HepG2 (cell line): Measurements from ENCODE around the gene BBC3. TPM values are rescaled to one million over a fixed set of nuclear protein-coding genes. Genes with fewer than 3 reads are reported as not detected.

Experiments used
- ARID3A ChIP-seq: IDR thresholded peaks from 2 replicates; pipeline ENCODE4 v1.6.1; 2012; ENCODE audit warnings: low read depth, low read length, improper control_type of control experiment
- HNRNPLL ChIP-seq: fragments of 200-400 bp; formaldehyde crosslinking; IDR thresholded peaks from 2 replicates; pipeline ENCODE4 v1.6.1; 2017; ENCODE audit warnings: mild to moderate bottlenecking, low read depth, low read length; ENCODE audit not compliant: poor library complexity, severe bottlenecking
- IRF9 ChIP-seq: sonication (generic); formaldehyde crosslinking; IDR thresholded peaks from 2 replicates; pipeline ENCODE4 v1.8.0; 2022; ENCODE audit warnings: missing genetic modification reagents, mild to moderate bottlenecking, borderline replicate concordance
- MEIS2 ChIP-seq: sonication (generic); formaldehyde crosslinking; IDR thresholded peaks from 2 replicates; pipeline ENCODE4 v1.9.0; 2021; ENCODE audit warnings: mild to moderate bottlenecking, missing genetic modification reagents
- MTF2 ChIP-seq: sonication (generic); formaldehyde crosslinking; IDR thresholded peaks from 2 replicates; pipeline ENCODE4 v1.5.0; 2020; ENCODE audit warnings: missing genetic modification reagents, borderline replicate concordance
- TOE1 ChIP-seq: sonication (generic); formaldehyde crosslinking; IDR thresholded peaks from 2 replicates; pipeline ENCODE4 v1.4.0; 2020; ENCODE audit warnings: mild to moderate bottlenecking, missing genetic modification reagents
- ZNF101 ChIP-seq: sonication (generic); formaldehyde crosslinking; IDR thresholded peaks from 2 replicates; pipeline ENCODE4 v1.4.0; 2020; ENCODE audit warnings: mild to moderate bottlenecking, low read depth, missing genetic modification reagents, borderline replicate concordance
- ZNF558 ChIP-seq: sonication (generic); formaldehyde crosslinking; IDR thresholded peaks from 2 replicates; pipeline ENCODE4 v1.9.0; 2022; ENCODE audit warnings: mild to moderate bottlenecking, missing genetic modification reagents, borderline replicate concordance
- ZNF687 ChIP-seq: sonication (generic); formaldehyde crosslinking; IDR thresholded peaks from 2 replicates; pipeline ENCODE4 v1.5.1; 2020; ENCODE audit warnings: mild to moderate bottlenecking, missing genetic modification reagents, moderate library complexity
- ZNF773 ChIP-seq: sonication (generic); formaldehyde crosslinking; IDR thresholded peaks from 2 replicates; pipeline ENCODE4 v1.4.0; 2020; ENCODE audit warnings: missing genetic modification reagents, borderline replicate concordance
- ZNF878 ChIP-seq: sonication (generic); formaldehyde crosslinking; IDR thresholded peaks from 2 replicates; pipeline ENCODE4 v1.8.1; 2023; ENCODE audit warnings: mild to moderate bottlenecking, missing genetic modification reagents, moderate library complexity
- ZSCAN31 ChIP-seq: sonication (generic); formaldehyde crosslinking; IDR thresholded peaks from 2 replicates; pipeline ENCODE4 v1.5.0; 2020; ENCODE audit warnings: low read depth, mild to moderate bottlenecking, missing genetic modification reagents
- polyA plus RNA-seq, 8 experiments: library from polyadenylated mRNA; depleted of rRNA in 3 of 8; stranded (reverse) in 7 of 8; unstranded in 1 of 8; fragments of >200 nt; fragmentation: Illumina TruSeq in 4 of 8; extraction: Trizol in 4 of 8; gene quantifications; 2 replicates each; pipeline versions ENCODE4 v1.2.1 to v1.2.3, GENCODE V29; 2011 to 2016; ENCODE audit warnings: low read depth in 4 of 8, missing spikeins in 1 of 8, mixed read lengths in 1 of 8; ENCODE audit not compliant: insufficient read depth in 1 of 8
- total RNA-seq, 5 experiments: library from RNA; depleted of rRNA; stranded (reverse); fragments of >200 nt; fragmentation: Illumina TruSeq; extraction: Trizol; gene quantifications; 2 replicates each; pipeline ENCODE4 v1.2.3, GENCODE V29; 2016; ENCODE audit warnings: low read depth in 1 of 5
- TF ChIP-seq, protein P1 (sequence below): IDR thresholded peaks from 2 replicates; pipeline ENCODE4 v1.6.1; 2016; ENCODE audit warnings: mild to moderate bottlenecking
- TF ChIP-seq, protein P2 (sequence below): sonication (generic); formaldehyde crosslinking; IDR thresholded peaks from 2 replicates; pipeline ENCODE4 v1.5.0; 2020; ENCODE audit warnings: missing genetic modification reagents

BBC3 gene
- total and polyA plus RNA-seq, 2 of the 13 experiments (the other 11 are each of a cell fraction or from before 2014, with no cell fraction given), result 6.1 to 8.8 TPM

GRCh38 chr19:47225746-47226425 lies 5.1 kb downstream of the BBC3 start (continued):
- TF ChIP-seq, protein P1, sequence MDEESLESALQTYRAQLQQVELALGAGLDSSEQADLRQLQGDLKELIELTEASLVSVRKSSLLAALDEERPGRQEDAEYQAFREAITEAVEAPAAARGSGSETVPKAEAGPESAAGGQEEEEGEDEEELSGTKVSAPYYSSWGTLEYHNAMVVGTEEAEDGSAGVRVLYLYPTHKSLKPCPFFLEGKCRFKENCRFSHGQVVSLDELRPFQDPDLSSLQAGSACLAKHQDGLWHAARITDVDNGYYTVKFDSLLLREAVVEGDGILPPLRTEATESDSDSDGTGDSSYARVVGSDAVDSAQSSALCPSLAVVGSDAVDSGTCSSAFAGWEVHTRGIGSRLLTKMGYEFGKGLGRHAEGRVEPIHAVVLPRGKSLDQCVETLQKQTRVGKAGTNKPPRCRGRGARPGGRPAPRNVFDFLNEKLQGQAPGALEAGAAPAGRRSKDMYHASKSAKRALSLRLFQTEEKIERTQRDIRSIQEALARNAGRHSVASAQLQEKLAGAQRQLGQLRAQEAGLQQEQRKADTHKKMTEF (CRISPR knock-in tag), result peak; percentile 28; the same call in 1 of the 2 replicates
- TF ChIP-seq ZNF558 (CRISPR knock-in tag) (peak; percentile 40; the same call in 1 of the 2 replicates), ZNF773 (CRISPR knock-in tag) (peak; percentile 90), HNRNPLL (peak; percentile 40), ZNF687 (peak; percentile 46; the same call in 1 of the 2 replicates), MTF2 (CRISPR knock-in tag) (no peak), ZNF101 (no peak), ARID3A (peak; percentile 8; the same call in 1 of the 2 replicates), ZNF878 (CRISPR knock-in tag) (peak; percentile 51; the same call in 1 of the 2 replicates), MEIS2 (peak; percentile 29), IRF9 (CRISPR knock-in tag) (peak; percentile 47; the same call in 1 of the 2 replicates), TOE1 (CRISPR knock-in tag) (0 out of 2 replicates have a peak, but pooled peaks have one; percentile 58), ZSCAN31 (peak; percentile 64)
- TF ChIP-seq, protein P2, sequence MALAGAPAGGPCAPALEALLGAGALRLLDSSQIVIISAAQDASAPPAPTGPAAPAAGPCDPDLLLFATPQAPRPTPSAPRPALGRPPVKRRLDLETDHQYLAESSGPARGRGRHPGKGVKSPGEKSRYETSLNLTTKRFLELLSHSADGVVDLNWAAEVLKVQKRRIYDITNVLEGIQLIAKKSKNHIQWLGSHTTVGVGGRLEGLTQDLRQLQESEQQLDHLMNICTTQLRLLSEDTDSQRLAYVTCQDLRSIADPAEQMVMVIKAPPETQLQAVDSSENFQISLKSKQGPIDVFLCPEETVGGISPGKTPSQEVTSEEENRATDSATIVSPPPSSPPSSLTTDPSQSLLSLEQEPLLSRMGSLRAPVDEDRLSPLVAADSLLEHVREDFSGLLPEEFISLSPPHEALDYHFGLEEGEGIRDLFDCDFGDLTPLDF (CRISPR knock-in tag), result peak; percentile 49; the same call in 1 of the 2 replicates
